PC-3 (cell line): ENCODE data around the gene PDPK1. TPM values are rescaled to one million over a fixed set of nuclear protein-coding genes. Genes with fewer than 3 reads are reported as not detected.

Experiments used
- ATAC-seq: fragments of 200-7000 bp; cut with Tn5 transposase; 2 replicates; pipeline ENCODE4 v1.9.1; 2020; ENCODE audit warnings: mild to moderate bottlenecking, moderate library complexity
- BruUV-seq: library from RNA; stranded (reverse); fragments of 400-500 nt; replicated peaks from 2 replicates; lab custom pipeline; 2021; lab: Mats Ljungman, UMichigan
- CTCF ChIA-PET: fragments of 300-600 bp; sonication (Branson Sonifier 250); formaldehyde crosslinking; loops from one replicate; lab custom pipeline; 2022; ENCODE audit warnings: antibody characterized with exemption; lab: Charles Lee
- POLR2A ChIA-PET: fragments of 300-600 bp; sonication (Branson Sonifier 250); formaldehyde crosslinking; loops from one replicate; lab custom pipeline; 2022; ENCODE audit warnings: antibody characterized with exemption; ENCODE audit not compliant: unreplicated experiment; lab: Charles Lee
- DNase-seq: peaks from one replicate; pipeline ENCODE4 v3.0.0-alpha.2; 2015
- H2AFZ ChIP-seq: fragments of 300-600 bp; sonication (generic); 2 replicates; pipeline ENCODE4 v1.6.0; 2016; ENCODE audit warnings: antibody characterized with exemption, low read length
- H3F3A ChIP-seq: fragments of 300-600 bp; sonication (generic); one replicate; pipeline ENCODE4 v1.6.0; 2017; ENCODE audit warnings: antibody characterized with exemption, low read length, control low read depth, mild to moderate bottlenecking; ENCODE audit not compliant: unreplicated experiment
- H3K27ac ChIP-seq: fragments of 300-600 bp; sonication (generic); 2 replicates; pipeline ENCODE4 v1.5.1; 2016; ENCODE audit warnings: mild to moderate bottlenecking, low read length
- H3K27me3 ChIP-seq: fragments of 300-600 bp; sonication (generic); 2 replicates; pipeline ENCODE4 v1.6.1; 2016; ENCODE audit warnings: low read length, mixed read lengths
- H3K36me3 ChIP-seq: fragments of 300-600 bp; sonication (generic); 2 replicates; pipeline ENCODE4 v1.6.1; 2016; ENCODE audit warnings: low read depth, mixed run types, low read length, mixed read lengths
- H3K4me1 ChIP-seq: fragments of 300-600 bp; sonication (generic); 2 replicates; pipeline ENCODE4 v1.5.1; 2016; ENCODE audit warnings: low read length; ENCODE audit not compliant: insufficient read depth
- H3K4me2 ChIP-seq: fragments of 300-600 bp; sonication (generic); 2 replicates; pipeline ENCODE4 v1.6.0; 2016; ENCODE audit warnings: low read length
- H3K4me3 ChIP-seq: fragments of 300-600 bp; sonication (generic); 2 replicates; pipeline ENCODE4 v1.5.1; 2016; ENCODE audit warnings: mild to moderate bottlenecking, low read length, mixed read lengths
- H3K79me2 ChIP-seq: fragments of 300-600 bp; sonication (generic); 2 replicates; pipeline ENCODE4 v1.6.1; 2017; ENCODE audit warnings: low read length, mixed read lengths
- H3K9ac ChIP-seq: fragments of 300-600 bp; sonication (generic); 2 replicates; pipeline ENCODE4 v1.6.0; 2016; ENCODE audit warnings: mild to moderate bottlenecking, low read length
- H3K9me2 ChIP-seq: fragments of 300-600 bp; sonication (generic); replicated peaks from 2 replicates; pipeline ENCODE4 v1.6.1; 2016; ENCODE audit warnings: mixed run types, low read length, mixed read lengths
- H3K9me3 ChIP-seq: fragments of 300-600 bp; sonication (generic); 2 replicates; pipeline ENCODE4 v1.6.1; 2016; ENCODE audit warnings: low read length, mixed read lengths
- H4K20me1 ChIP-seq: fragments of 300-600 bp; sonication (generic); 2 replicates; pipeline ENCODE4 v1.6.1; 2016; ENCODE audit warnings: low read length, mixed read lengths
- CTCF ChIP-seq: fragments of 300-600 bp; sonication (generic); conservative IDR thresholded peaks from 2 replicates; pipeline ENCODE4 v1.5.1; 2017; ENCODE audit warnings: antibody characterized with exemption, low read depth, mild to moderate bottlenecking, low read length
- EZH2 ChIP-seq: fragments of 300-600 bp; sonication (generic); IDR thresholded peaks from one replicate; pipeline ENCODE4 v1.6.1; 2017; ENCODE audit warnings: antibody characterized with exemption, mild to moderate bottlenecking, low read length; ENCODE audit not compliant: unreplicated experiment
- EZH2phosphoT487 ChIP-seq: fragments of 300-600 bp; sonication (generic); IDR thresholded peaks from 2 replicates; pipeline ENCODE4 v1.6.1; 2018; ENCODE audit warnings: mild to moderate bottlenecking, antibody characterized with exemption, low read length, borderline replicate concordance
- intact Hi-C: fragments of 100-400 bp; cut with micrococcal nuclease; formaldehyde crosslinking; loops from 2 replicates; pipeline ENCODE4 v1.9.0; 2023
- total RNA-seq: library from RNA; depleted of rRNA; stranded (reverse); fragments of >200 nt; gene quantifications from 2 replicates; pipeline ENCODE4 v1.2.3, GENCODE V29; 2014

The PDPK1 gene
- total RNA-seq, 1 experiment from 2014 or later = 13.7 TPM

- H3K4me1 ChIP-seq = peaks cover 26% of the 10 kb centered on the region
- H2AFZ ChIP-seq = peak overlapping the region; percentile 71; the same call in 1 of the 2 replicates
- TF ChIP-seq EZH2 (no peak), EZH2phosphoT487 (no peak), CTCF (no peak)
- intact Hi-C loops = no loop called here
- ChIA-PET POLR2A (no interaction called here), CTCF (no interaction called here)
- H4K20me1 ChIP-seq = peaks cover 31% of the 10 kb centered on the region
- H3K79me2 ChIP-seq = peaks cover 40% of the 10 kb centered on the region
- no peaks in the 10 kb centered on the region for H3K36me3 ChIP-seq
- no peak overlapping the region for H3K9ac ChIP-seq
- no peaks in the 10 kb centered on the region for H3F3A ChIP-seq
- no peak overlapping the region for H3K27ac ChIP-seq
- peak overlapping the region; percentile 81; the same call in 1 of the 2 replicates for H3K4me3 ChIP-seq
- no peak for DNase-seq
- no TSS peak for BruUV-seq
- no peak for ATAC-seq
- peak overlapping the region; percentile 75 for H3K4me2 ChIP-seq
- no peaks in the 10 kb centered on the region for H3K9me2 ChIP-seq
- H3K9me3 ChIP-seq = no peaks in the 10 kb centered on the region
- H3K27me3 ChIP-seq = no peaks in the 10 kb centered on the region
Observed at GRCh38 chr16:2512735-2513404, 25.0 kb upstream of the PDPK1 start.

GRCh38 chr16:2513405-2514332, 24.2 kb upstream of the PDPK1 start, which contains the start of gene ATP6V0C:
TSS of gene ATP6V0C (plus strand) at chr16:2513952. CDS start at chr16:2514104, 152 bp downstream.
- peaks cover 26% of the 10 kb centered on the region for H3K4me1 ChIP-seq
- ATAC-seq = peak; percentile 90

More at GRCh38 chr16:2513405-2514332, 24.2 kb upstream of the PDPK1 start, which contains the start of gene ATP6V0C:
- peak; percentile 88 for DNase-seq
- intact Hi-C loops = no loop called here
- Histone ChIP-seq H3K4me3 (peak within 1 kb of the TSS; percentile 81), H3F3A (no peaks in the 10 kb centered on the region), H2AFZ (peak within 1 kb of the TSS; percentile 71; the same call in 1 of the 2 replicates), H3K27me3 (no peaks in the 10 kb centered on the region), H3K4me2 (peak within 1 kb of the TSS; percentile 99), H3K9ac (peak within 1 kb of the TSS; percentile 90), H3K36me3 (no peaks in the 10 kb centered on the region), H3K27ac (peak within 1 kb of the TSS; percentile 55; the same call in 1 of the 2 replicates), H3K9me2 (no peaks in the 10 kb centered on the region), H3K9me3 (no peaks in the 10 kb centered on the region), H4K20me1 (peaks cover 39% of the 10 kb centered on the region), H3K79me2 (peaks cover 48% of the 10 kb centered on the region)
- CTCF ChIA-PET = no interaction called here
- TF ChIP-seq CTCF = no peak
- TF ChIP-seq EZH2phosphoT487 = no peak
- TF ChIP-seq EZH2 = no peak
- no TSS peak for BruUV-seq
- POLR2A ChIA-PET = no interaction called here
